ENCODE data around the gene SOCS4. TPM values are rescaled to one million over a fixed set of nuclear protein-coding genes. Genes with fewer than 3 reads are reported as not detected.
"Not testable (repeated sequence)": the region's sequence is repeated elsewhere in the genome, so short reads cannot be mapped to it uniquely, and the experiment has no call there.

The SOCS4 gene
- total RNA-seq, 4 donors from 2014 or later = 9.7 to 19.3 (median 14.3) TPM

DNA sequence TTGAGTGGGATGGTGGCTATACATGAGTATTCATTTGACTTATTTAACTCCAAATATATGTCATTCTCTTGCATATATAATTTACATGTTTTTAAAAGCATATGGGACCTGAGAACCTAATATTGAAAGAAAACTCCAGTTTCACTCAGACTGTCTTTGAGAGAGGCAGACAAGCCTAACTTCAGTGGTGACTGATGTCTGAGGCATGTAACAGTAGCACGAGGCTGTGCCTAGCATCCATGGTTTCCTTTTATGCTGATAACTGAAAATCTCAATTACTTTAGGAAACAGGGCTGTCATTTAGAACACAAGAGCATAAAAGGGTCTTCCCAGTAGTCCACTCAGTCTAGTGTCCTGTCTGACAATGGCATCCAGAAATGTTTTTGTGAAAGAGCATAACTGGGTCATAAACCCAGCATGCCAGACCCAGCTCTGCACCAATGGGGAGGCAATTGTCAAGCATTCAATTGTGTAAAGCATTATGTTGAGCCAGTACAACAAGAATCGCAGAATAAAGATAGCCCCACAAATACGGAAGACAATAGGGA is 48.7 kb downstream of the SOCS4 start:
- no peak for ATAC-seq
- intact Hi-C loops (cut with DNase I; ENCODE audit: low total_unique reads) = no loop called here

DNA sequence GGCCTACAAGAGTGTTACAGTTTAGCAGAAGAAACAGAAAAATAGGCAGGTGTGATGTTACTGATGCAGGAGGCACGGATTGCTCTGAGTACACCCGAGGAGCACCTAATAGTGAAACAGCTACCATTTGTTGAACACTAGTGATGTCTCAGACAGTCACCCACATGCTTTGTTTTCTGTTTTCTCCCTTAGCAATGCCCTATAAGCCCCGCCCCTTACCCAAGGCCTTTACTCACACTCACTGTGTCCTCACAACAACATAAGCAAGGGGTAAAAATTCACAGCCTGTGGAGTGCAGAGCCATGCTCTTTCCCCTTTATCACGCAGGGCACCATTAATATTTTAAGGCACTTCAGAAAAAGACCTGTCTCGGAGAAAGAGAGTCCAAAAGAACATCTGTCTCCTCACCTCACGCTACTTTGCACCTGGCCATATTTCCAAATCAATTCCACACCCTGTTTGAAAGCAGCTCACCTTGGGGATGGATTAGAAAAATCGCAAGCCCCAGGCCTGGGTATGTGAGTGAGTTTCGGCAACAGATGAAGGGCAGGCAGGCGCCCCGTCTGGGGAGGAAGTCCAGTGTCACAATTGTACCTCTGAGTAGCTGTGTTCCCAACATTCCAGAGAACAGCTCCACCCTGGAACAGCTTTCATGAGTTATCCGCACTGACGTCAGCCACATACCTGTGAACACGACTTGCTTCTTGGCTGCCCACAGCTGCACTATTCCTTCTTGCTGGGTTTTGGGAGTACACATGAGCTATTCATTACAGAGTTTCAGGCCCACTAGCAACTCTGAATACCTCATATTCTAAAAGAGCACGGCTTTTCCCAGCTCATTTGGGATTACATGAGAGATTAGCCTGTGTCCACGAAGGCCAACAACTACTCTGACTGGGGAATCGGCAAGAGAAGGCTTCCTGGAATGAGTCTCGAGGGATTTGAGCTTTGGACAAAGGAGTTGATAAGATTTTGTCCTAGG is 50.4 kb downstream of the SOCS4 start:
- no peak for TF ChIP-seq POLR2A (IDR thresholded peaks at IDR 0.05)
- TF ChIP-seq, protein P1, sequence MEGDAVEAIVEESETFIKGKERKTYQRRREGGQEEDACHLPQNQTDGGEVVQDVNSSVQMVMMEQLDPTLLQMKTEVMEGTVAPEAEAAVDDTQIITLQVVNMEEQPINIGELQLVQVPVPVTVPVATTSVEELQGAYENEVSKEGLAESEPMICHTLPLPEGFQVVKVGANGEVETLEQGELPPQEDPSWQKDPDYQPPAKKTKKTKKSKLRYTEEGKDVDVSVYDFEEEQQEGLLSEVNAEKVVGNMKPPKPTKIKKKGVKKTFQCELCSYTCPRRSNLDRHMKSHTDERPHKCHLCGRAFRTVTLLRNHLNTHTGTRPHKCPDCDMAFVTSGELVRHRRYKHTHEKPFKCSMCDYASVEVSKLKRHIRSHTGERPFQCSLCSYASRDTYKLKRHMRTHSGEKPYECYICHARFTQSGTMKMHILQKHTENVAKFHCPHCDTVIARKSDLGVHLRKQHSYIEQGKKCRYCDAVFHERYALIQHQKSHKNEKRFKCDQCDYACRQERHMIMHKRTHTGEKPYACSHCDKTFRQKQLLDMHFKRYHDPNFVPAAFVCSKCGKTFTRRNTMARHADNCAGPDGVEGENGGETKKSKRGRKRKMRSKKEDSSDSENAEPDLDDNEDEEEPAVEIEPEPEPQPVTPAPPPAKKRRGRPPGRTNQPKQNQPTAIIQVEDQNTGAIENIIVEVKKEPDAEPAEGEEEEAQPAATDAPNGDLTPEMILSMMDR (IDR thresholded peaks at IDR 0.05 in 4 of 5, conservative IDR thresholded peaks at IDR 0.05 in 1 of 5) = no peak
- H3K9me3 ChIP-seq = no peaks in the 10 kb centered on the region
- no peak for ATAC-seq
- intact Hi-C loops (cut with DNase I; ENCODE audit: low total_unique reads) = no loop called here
- no peak overlapping the region for H3K4me3 ChIP-seq
- in situ Hi-C loops (cut with MboI; ENCODE audit: low sequenced_read_pairs in 4 of 4) = loop anchor here in 1 of 4 donors (25.0 kb wide), 1 partner anchor 360 kb away; the partner anchor contains the start of gene TBPL2
- H3K4me1 ChIP-seq = peaks cover 1 to 3% of the 10 kb centered on the region in 2 donors
- no peak for DNase-seq
- no peaks in the 10 kb centered on the region for H3K27me3 ChIP-seq
- no peak overlapping the region for H3K27ac ChIP-seq
- H3K36me3 ChIP-seq = no peaks in the 10 kb centered on the region

More for the DNA sequence above, 48.7 kb downstream of the SOCS4 start:
- no peaks in the 10 kb centered on the region for H3K27me3 ChIP-seq
- DNase-seq = no peak
- no peaks in the 10 kb centered on the region for H3K36me3 ChIP-seq
- no peaks in the 10 kb centered on the region for H3K9me3 ChIP-seq
- H3K4me1 ChIP-seq = peaks cover 12 to 13% of the 10 kb centered on the region in 2 donors
- no peak for TF ChIP-seq POLR2A (IDR thresholded peaks at IDR 0.05)
- TF ChIP-seq, protein P1 (IDR thresholded peaks at IDR 0.05 in 4 of 5, conservative IDR thresholded peaks at IDR 0.05 in 1 of 5) = no peak
- no peak overlapping the region for H3K4me3 ChIP-seq
- in situ Hi-C loops (cut with MboI; ENCODE audit: low sequenced_read_pairs in 4 of 4) = loop anchor here in 1 of 4 donors (25.0 kb wide), 1 partner anchor 362 kb away; the partner anchor contains the start of gene TBPL2
- no peak overlapping the region for H3K27ac ChIP-seq

DNA sequence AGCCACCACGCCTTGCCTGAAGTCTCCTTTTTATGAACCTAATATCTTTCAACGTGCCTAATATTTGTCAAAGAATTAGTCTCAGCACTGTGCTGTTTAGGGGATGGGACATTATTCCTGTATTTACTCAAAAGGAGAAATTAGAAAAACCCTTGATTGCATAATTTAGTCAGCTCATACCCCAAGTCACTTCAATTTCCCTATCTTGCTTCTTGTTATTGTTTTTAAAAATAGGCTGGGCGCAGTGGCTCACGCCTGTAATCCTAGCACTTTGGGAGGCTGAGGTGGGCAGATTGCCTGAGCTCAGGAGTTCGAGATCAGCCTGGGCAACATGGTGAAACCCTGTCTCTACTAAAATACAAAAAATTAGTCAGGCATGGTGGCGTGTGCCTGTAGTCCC is 52.9 kb downstream of the SOCS4 start:
- in situ Hi-C loops (cut with MboI; ENCODE audit: low sequenced_read_pairs in 4 of 4) = loop anchor here in 1 of 4 donors (25.0 kb wide), 1 partner anchor 357 kb away; the partner anchor contains the start of gene TBPL2
- H3K4me3 ChIP-seq; ATAC-seq; DNase-seq; H3K4me1 ChIP-seq; intact Hi-C loops (cut with DNase I; ENCODE audit: low total_unique reads); H3K27me3 ChIP-seq; H3K36me3 ChIP-seq; H3K9me3 ChIP-seq; H3K27ac ChIP-seq: not testable (repeated sequence)

DNA sequence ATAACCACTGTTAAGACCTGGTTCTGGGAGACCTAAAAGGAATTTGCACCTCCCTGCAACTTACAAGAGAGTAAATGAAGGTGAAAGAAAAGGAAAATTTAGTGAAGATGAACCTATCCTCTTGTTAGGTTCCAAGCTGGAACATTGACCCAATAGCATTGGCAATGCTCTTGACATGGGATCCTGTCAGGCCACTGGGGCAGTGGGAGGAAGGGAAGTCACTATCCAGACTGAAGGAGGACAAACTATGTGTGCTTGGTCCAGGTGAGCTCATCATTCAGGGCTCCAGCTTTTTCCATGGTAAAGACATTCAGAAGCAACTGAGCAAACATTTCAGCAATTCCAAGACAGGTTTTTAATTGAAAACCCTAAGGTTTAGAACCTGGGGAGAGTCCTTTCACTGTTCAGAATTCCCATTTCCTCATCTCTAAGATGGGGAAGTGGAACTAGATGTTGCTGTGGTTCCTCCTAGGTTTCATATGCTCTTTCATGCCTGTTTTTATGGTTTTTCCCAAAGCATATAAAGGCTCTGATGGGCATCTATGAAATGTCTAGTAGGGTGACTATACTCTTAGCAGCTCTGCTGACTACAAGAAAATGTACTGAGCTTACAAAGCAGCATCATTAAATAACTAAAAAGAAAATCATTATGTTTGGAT is 57.5 kb downstream of the SOCS4 start:
- TF ChIP-seq, protein P1 (IDR thresholded peaks at IDR 0.05 in 4 of 5, conservative IDR thresholded peaks at IDR 0.05 in 1 of 5) = no peak
- no peak for TF ChIP-seq POLR2A (IDR thresholded peaks at IDR 0.05)
- no peak overlapping the region for H3K27ac ChIP-seq
- ATAC-seq (no peak), DNase-seq (no peak)
- intact Hi-C loops (cut with DNase I; ENCODE audit: low total_unique reads) (loop anchor here (5.0 kb wide), 1 partner anchor 32 kb away; the partner anchor contains the start of gene MAPK1IP1L), in situ Hi-C loops (cut with MboI; ENCODE audit: low sequenced_read_pairs in 4 of 4) (loop anchor here in 1 of 4 donors (25.0 kb wide), 1 partner anchor 353 kb away; the partner anchor contains the start of gene TBPL2)
- no peak overlapping the region for H3K4me3 ChIP-seq
- no peaks in the 10 kb centered on the region for H3K4me1 ChIP-seq
- H3K27me3 ChIP-seq = no peaks in the 10 kb centered on the region
- H3K9me3 ChIP-seq = no peaks in the 10 kb centered on the region
- no peaks in the 10 kb centered on the region for H3K36me3 ChIP-seq
